ENCODE measurements around the gene BLACAT1. TPM values are rescaled to one million over a fixed set of nuclear protein-coding genes. Genes with fewer than 3 reads are reported as not detected.

BLACAT1 gene
- total and polyA plus RNA-seq, 7 donors: not detected

GRCh38 chr1:205458777-205459566 lies 3.1 kb upstream of the BLACAT1 start:
- peaks cover 0 to 77% (median 33%) of the 10 kb centered on the region in 3 donors for H3K27me3 ChIP-seq (ENCODE audit: insufficient read depth in 3 of 3, low read length in 2 of 3)
- no peak for DNase-seq
- WGBS, 3 donors: 35 to 44% (median 38%) methylated on average over 6 of the region's 6 CpGs

GRCh38 chr1:205456868-205457745 lies 1.3 kb upstream of the BLACAT1 start:
- H3K4me3 ChIP-seq: peak overlapping the region; percentile 37
- H3K4me1 ChIP-seq: peaks cover 12% of the 10 kb centered on the region
- H3K9me3 ChIP-seq: no peaks in the 10 kb centered on the region
- 0 to 3% (median 2%) methylated on average over 41 to 73 of the region's 74 CpGs for WGBS, 3 donors
- DNase-seq: no peak
- no peak overlapping the region for H3K27ac ChIP-seq
- no peaks in the 10 kb centered on the region for H3K36me3 ChIP-seq (ENCODE audit: insufficient read depth in 1 of 2, low read depth in 1 of 2)
- no peak for ATAC-seq
- no peak for TF ChIP-seq CTCF (IDR thresholded peaks at IDR 0.05)
- peaks cover 0 to 90% (median 39%) of the 10 kb centered on the region in 3 donors for H3K27me3 ChIP-seq (ENCODE audit: insufficient read depth in 3 of 3, low read length in 2 of 3)
- intact Hi-C loops (cut with DNase I): no loop called here

More at GRCh38 chr1:205458777-205459566, 3.1 kb upstream of the BLACAT1 start:
- Histone ChIP-seq H3K4me3 (no peak overlapping the region), H3K4me1 (peaks cover 12% of the 10 kb centered on the region), H3K27ac (no peak overlapping the region), H3K9me3 (no peaks in the 10 kb centered on the region), H3K36me3 (ENCODE audit: insufficient read depth in 1 of 2, low read depth in 1 of 2) (no peaks in the 10 kb centered on the region)
- TF ChIP-seq CTCF (IDR thresholded peaks at IDR 0.05): no peak
- intact Hi-C loops (cut with DNase I): no loop called here
- ATAC-seq: no peak

- DNase-seq (no peak), ATAC-seq (no peak)
- Histone ChIP-seq H3K36me3 (ENCODE audit: insufficient read depth in 1 of 2, low read depth in 1 of 2) (no peaks in the 10 kb centered on the region), H3K4me1 (peaks cover 12% of the 10 kb centered on the region), H3K4me3 (peak overlapping the region; percentile 37), H3K27ac (no peak overlapping the region), H3K9me3 (no peaks in the 10 kb centered on the region), H3K27me3 (ENCODE audit: insufficient read depth in 3 of 3, low read length in 2 of 3) (peaks cover 0 to 89% (median 39%) of the 10 kb centered on the region in 3 donors)
- intact Hi-C loops (cut with DNase I): no loop called here
- 1% methylated on average over 31 to 47 of the region's 47 CpGs for WGBS, 3 donors
- no peak for TF ChIP-seq CTCF (IDR thresholded peaks at IDR 0.05)
These were observed 580 bp upstream of the BLACAT1 start for GRCh38 chr1:205456383-205456867.

- H3K27ac ChIP-seq: no peak overlapping the region
- H3K4me3 ChIP-seq: no peak overlapping the region
- H3K27me3 ChIP-seq (ENCODE audit: insufficient read depth in 3 of 3, low read length in 2 of 3): peaks cover 0 to 73% (median 38%) of the 10 kb centered on the region in 3 donors
- ATAC-seq (no peak), DNase-seq (no peak)
- WGBS, 3 donors: 23 to 28% (median 24%) methylated on average over 6 of the region's 6 CpGs
- no peak for TF ChIP-seq CTCF (IDR thresholded peaks at IDR 0.05)
- no peaks in the 10 kb centered on the region for H3K36me3 ChIP-seq (ENCODE audit: insufficient read depth in 1 of 2, low read depth in 1 of 2)
- intact Hi-C loops (cut with DNase I): no loop called here
- no peaks in the 10 kb centered on the region for H3K9me3 ChIP-seq
- peaks cover 12% of the 10 kb centered on the region for H3K4me1 ChIP-seq
These were observed 926 bp downstream of the BLACAT1 start for GRCh38 chr1:205454903-205455335.

Measured in psoas muscle (tissue), 8 donors.